ENCODE measurements around the gene GLIS1.
"Not testable (repeated sequence)": the region's sequence is repeated elsewhere in the genome, so short reads cannot be mapped to it uniquely, and the experiment has no call there.

Gene GLIS1

GRCh38 chr1:53573931-53574330 is 165.0 kb downstream of the GLIS1 start:
- DNase-seq: no peak

GRCh38 chr1:53573522-53573921 is 165.4 kb downstream of the GLIS1 start:
- DNase-seq: no peak

- no peak for DNase-seq
Measured at GRCh38 chr1:53572815-53573173, 166.2 kb downstream of the GLIS1 start.

GRCh38 chr1:53572065-53572814 is 166.7 kb downstream of the GLIS1 start:
- DNase-seq: peak; percentile 5

- DNase-seq: no peak
Measured at GRCh38 chr1:53568540-53568939, 170.4 kb downstream of the GLIS1 start.

GRCh38 chr1:53567851-53568250 is 171.1 kb downstream of the GLIS1 start:
- DNase-seq: no peak

- no peak for DNase-seq
Measured at GRCh38 chr1:53567450-53567849, 171.5 kb downstream of the GLIS1 start.

GRCh38 chr1:53563611-53564010 is 175.4 kb downstream of the GLIS1 start:
- no peak for DNase-seq

GRCh38 chr1:53562981-53563379 is 176.0 kb downstream of the GLIS1 start:
- no peak for DNase-seq

- no peak for DNase-seq
Measured at GRCh38 chr1:53562291-53562980, 176.5 kb downstream of the GLIS1 start.

- no peak for DNase-seq
Measured at GRCh38 chr1:53561503-53562105, 177.4 kb downstream of the GLIS1 start.

- DNase-seq: no peak
Measured at GRCh38 chr1:53560581-53561502, 178.1 kb downstream of the GLIS1 start.

GRCh38 chr1:53559854-53560580 is 178.9 kb downstream of the GLIS1 start:
- DNase-seq: no peak

- no peak for DNase-seq
Measured at GRCh38 chr1:53559391-53559815, 179.6 kb downstream of the GLIS1 start.

GRCh38 chr1:53558739-53559315 is 180.1 kb downstream of the GLIS1 start:
- DNase-seq: no peak

GRCh38 chr1:53557830-53558738 is 180.9 kb downstream of the GLIS1 start:
- no peak for DNase-seq

GRCh38 chr1:53557369-53557768 is 181.6 kb downstream of the GLIS1 start:
- DNase-seq: no peak

GRCh38 chr1:53556657-53557227 is 182.2 kb downstream of the GLIS1 start:
- no peak for DNase-seq

GRCh38 chr1:53555620-53556326 is 183.2 kb downstream of the GLIS1 start:
- not testable (repeated sequence) for DNase-seq

Data from NCI-H2081 treated with DMSO at 0.1 percent for 48 hours (cell line).